H54 (cell line): ENCODE results near the gene ERBB2.

ENCODE experiments used
- DNase-seq: peaks from one replicate; pipeline ENCODE4 v3.0.0; 2011; ENCODE audit warnings: low spot score, mixed read lengths; ENCODE audit not compliant: insufficient read length
- FAIRE-seq: peaks from 3 replicates; lab custom pipeline; 2011; peaks lifted over from hg19 to GRCh38; lab: Jason Lieb, UNC
- POLR2A ChIP-seq: IDR thresholded peaks from 2 replicates; pipeline ENCODE4 v1.6.1; 2011; ENCODE audit warnings: low read depth, mild to moderate bottlenecking, low read length

The ERBB2 gene

DNA sequence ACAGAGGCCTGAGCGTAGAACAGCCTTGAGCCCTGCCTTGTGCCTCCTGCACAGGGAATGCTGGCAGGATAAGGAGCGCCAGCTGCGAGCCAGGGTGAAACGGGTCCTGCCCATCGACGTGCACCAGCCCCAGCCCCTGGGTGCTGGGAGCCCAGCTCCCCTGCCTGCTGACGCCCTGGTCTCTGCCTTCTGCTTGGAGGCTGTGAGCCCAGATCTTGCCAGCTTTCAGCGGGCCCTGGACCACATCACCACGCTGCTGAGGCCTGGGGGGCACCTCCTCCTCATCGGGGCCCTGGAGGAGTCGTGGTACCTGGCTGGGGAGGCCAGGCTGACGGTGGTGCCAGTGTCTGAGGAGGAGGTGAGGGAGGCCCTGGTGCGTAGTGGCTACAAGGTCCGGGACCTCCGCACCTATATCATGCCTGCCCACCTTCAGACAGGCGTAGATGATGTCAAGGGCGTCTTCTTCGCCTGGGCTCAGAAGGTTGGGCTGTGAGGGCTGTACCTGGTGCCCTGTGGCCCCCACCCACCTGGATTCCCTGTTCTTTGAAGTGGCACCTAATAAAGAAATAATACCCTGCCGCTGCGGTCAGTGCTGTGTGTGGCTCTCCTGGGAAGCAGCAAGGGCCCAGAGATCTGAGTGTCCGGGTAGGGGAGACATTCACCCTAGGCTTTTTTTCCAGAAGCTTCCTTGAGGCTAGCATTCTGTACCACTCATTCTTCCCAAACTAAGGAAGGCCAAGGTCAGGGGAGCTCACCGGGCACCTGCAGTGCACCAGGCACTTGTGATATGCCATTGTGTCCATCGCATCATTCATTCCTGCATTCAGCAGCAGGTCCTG is 29.7 kb upstream of the ERBB2 start:
- FAIRE-seq (no peak), DNase-seq (no peak)
- TF ChIP-seq POLR2A = no peak

DNA sequence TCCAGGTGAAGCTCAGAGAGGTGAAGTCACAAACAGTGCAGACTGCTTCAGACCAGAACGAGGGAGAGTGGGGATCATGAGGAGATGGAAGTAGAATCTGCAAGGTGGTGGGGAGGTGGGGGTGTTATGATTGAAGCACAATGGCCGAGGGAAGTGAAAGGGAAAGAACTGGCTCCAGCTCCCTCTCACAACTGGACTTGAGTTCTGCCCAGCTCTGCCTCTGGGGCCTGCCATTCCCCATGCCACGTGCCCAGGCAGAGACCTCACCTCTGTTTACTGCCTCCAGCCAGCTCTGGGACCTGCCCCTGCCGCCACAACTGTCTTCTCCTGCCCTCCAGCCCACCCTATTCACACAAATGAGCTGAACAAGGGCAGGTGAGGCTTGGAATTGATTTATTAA is 29.1 kb upstream of the ERBB2 start:
- no peak for TF ChIP-seq POLR2A
- FAIRE-seq = no peak
- DNase-seq = no peak

DNA sequence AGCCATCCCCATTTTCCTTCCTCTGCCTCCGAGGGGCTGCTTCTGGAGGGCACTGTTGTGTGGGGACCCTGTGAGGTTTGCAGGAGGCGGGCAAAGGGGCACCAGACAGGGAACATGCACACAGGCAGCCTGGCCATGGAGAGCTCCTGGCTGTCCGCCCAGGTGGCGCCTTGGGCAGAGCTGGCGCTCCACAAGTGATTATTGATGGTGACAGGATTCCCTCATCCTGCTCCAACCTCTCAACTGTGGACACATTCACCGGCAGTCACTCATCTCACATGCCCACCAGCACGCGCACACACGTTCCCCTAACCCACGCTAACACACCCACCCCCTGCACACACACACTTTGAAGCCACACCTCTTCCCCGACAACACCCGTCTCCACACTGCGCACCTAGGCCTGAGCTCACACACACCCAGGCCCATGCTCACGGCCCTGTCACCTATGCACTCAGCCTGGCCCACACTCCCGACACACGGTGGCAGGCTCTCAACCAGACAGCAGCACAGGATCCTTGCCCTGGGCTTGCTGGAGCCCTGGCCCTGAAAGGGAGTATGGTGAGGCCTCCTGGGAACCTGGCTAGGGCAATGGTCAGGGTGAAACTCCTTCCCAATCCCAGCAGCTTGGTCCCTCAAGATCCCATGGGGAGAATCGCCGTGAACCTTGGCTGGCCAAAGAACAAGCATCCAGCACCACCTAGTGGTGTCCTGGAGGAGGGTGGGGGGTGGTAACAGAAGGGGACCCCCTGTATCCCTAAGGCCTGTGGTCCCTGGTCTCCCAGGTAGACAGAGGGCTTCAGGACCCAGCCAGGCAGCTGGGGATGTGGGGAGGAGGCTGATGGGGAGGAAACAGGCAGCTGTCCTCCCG is 28.0 kb upstream of the ERBB2 start:
- no peak for FAIRE-seq
- DNase-seq = no peak
- no peak for TF ChIP-seq POLR2A

DNA sequence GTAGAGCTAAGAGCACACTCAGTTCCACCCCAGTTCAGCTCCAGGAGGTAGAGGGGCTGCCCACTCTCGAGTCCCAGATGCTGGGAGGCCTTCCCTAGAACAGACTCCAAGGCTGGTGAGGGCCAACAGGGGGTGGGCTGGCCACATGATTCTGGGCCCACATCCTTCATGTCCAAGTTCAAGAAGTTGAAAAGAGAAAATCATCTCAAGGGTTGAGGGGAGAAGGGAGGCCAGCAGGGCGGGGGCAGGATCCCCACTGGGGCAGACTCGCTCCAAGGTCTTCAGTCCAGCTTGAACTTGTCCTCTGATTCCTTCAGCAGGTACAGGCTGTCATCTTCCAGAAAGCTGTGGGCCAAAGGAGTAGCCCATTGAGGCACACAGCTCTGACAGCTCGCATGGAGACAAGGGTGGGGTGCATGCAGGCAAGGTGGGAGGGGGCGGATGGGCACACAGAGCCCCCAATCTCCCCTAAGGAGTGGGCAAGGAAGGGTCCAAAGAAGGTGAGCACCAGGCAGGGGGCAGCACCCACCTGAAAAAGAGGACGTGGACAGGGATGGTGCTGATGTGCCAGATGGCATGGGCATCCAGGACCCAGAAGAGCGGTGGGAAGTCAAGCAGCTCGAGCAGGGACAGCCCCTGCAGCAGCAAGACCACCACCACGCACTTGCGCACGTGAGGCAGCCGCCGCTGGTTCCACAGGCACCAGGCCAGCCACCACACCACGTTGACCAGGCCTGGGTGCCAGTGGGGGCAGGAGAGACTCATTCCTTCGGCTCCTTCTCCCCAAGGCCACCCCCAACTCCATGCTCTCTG is 27.1 kb upstream of the ERBB2 start:
- FAIRE-seq (no peak), DNase-seq (no peak)
- TF ChIP-seq POLR2A = no peak

DNA sequence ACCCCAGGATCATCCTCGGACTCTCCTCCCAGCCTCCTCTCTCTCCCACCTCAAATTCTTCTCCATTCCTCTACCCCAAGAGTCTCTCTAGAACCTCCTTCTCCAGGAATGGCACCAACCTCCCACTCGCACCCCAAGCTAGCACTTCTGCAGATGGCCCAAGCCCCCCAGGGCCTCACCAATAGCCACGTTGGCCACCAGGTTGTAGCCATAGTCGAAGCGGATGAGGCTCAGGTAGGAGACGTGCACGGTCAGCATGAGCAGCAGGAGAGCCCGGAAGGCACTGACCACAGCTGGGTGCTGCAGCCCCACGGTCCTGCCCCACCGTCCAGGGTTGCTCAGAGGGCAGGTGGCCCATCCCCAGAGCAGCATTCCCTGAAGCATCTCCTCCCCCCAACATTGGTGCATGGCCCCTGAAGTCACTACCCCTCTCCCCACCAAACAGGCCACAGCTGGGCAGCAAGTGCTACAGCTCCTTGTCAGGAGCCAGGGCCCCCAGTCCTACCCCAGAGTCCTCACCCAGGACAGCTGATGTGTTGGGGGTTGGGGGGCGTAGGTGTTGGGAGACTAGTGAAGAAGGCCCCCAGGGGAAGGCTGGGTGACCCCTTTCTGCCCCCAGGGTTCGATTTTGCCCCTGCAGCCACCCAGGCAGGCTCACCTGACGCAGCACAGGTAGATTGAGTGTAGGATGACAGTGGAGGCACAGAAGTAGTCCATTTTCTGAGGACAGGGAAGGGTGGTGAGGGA is 26.4 kb upstream of the ERBB2 start:
- no peak for FAIRE-seq
- no peak for DNase-seq
- no peak for TF ChIP-seq POLR2A

DNA sequence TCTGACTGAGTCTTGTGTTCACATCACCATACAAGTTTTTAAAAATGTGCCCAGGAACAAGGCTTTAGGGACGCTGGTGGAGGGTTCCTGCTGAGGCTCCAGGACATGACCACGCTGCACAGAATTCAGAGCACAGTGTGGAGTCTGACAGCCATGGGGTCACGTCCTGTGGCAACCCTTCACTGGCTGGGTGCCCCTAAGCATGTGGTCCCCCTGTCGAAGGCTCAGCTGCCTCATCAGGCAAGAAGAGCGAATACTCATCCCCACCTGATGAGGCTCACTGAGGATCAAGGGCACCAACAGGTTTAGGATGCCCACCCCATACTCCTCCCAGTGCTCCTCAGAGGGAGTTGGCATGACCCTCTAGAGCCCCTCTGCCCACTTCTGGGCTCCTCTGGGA is 25.7 kb upstream of the ERBB2 start:
- no peak for DNase-seq
- no peak for FAIRE-seq
- TF ChIP-seq POLR2A = no peak

DNA sequence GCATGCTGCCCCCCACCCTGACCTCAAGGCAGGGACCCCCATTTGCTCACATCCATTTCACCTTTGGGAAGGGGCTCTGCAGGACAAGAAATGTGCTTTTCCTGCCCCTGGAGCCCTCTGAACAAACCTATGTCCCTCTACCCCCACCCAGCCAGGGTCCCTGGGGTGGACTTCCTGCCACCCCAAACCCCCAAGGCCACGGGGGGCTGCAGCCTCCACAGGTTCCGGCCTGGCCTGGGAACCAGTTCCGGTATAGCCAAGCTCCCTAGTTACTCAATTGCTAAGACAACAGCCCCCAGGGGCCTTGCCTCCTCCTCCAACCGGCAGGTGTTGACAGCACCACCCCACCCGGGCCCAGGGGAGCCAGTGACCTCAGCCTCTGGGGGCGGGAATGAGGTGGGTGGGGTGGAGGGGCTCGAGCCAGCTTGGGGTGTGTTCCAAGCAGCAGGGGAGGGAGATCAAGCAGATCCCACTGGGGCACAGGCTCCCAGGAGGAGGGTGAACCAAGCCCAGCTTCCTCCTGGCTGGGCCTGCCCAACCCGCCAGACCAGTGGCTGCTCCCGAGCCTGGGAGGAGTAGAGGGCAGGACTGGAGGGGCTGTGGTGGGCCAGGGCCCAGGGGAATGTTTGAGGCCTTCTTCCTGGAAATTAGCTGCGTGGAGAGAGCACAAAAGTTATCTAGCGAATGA is 25.0 kb upstream of the ERBB2 start:
- no peak for DNase-seq
- FAIRE-seq = no peak
- no peak for TF ChIP-seq POLR2A

DNA sequence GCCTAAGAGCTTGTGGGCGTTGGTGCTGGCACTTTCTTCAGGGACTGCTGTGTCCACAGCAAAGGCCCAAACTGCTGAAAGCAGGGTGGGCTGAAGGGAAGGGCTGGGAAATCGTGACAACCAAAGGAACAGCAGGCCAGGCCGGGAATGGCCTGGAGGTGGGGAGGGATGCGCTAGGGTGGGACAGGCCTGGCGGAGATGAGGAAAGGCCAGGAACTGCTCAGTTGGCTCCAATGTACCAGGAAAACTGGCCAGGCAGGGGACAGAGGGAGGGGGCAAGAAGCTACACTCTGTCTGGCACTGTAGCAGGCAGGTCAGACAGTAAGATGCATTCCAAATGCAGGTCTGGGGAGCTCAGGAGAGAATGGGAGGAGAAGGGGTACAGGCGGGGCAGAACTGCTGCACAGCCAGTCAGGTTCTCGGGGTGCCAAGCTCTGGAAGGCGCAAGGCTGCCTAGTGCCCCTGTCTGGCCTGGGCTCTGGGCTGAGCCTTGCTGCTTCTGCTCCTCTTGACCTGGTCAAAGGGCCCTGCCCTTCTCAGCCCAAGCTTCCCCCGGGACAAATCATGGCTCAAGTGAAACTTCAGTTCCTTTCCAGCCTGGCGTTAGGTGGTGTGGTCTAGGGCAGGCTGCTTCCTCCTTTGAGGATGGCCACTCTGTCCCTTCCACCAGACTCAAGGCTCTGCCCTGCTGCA is 24.3 kb upstream of the ERBB2 start:
- DNase-seq = no peak
- FAIRE-seq = no peak
- TF ChIP-seq POLR2A = no peak

DNA sequence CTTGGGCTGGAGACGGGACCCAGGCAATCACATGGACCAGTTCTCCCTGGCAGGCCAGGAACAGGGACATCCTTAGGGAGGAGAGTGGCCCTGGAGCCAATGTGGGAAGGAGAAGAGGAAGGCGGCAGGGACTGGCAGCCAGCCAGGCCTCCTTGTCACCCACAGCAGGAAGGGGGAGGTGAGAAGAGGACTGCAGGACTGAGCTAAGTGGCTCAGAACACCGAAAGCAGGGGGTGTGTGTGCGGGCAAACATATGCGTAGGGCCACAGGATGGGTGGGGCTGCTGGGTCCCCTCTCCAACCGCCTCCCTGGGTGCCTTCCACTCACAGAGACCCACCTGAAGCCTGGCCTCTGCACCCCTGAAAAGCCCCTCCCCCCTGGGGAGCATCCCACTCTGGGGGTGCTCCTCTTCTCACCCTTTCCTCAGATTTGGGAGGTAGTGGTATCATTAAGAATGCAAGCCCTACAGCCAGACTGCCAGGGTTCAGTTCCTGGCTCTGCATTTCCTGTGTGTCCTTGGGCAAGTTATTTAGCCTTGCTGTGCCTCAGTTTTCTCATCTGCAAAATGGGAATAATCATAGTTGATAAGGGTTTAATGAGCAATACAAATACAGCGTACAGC is 23.6 kb upstream of the ERBB2 start:
- DNase-seq = no peak
- no peak for TF ChIP-seq POLR2A
- no peak for FAIRE-seq

DNA sequence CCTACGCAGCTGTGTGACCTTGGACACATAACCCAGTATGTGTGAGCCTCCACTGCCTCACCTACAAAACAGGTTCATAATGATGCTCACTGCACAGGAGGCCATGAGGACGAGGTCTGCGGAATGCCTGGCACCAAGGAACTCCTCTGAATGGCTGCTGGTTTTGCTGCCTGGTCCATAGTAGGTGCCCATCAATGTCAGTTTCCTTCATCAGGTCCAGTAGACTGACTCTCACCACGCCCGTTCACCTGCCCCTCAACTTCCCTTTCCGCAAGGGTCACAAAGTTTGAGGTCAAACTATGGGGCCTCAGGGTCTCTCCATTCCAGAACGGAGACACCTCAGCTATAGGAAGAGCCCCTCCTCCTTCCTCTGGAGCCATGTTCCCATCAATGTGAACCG is 22.8 kb upstream of the ERBB2 start:
- DNase-seq (no peak), FAIRE-seq (no peak)
- TF ChIP-seq POLR2A = no peak

DNA sequence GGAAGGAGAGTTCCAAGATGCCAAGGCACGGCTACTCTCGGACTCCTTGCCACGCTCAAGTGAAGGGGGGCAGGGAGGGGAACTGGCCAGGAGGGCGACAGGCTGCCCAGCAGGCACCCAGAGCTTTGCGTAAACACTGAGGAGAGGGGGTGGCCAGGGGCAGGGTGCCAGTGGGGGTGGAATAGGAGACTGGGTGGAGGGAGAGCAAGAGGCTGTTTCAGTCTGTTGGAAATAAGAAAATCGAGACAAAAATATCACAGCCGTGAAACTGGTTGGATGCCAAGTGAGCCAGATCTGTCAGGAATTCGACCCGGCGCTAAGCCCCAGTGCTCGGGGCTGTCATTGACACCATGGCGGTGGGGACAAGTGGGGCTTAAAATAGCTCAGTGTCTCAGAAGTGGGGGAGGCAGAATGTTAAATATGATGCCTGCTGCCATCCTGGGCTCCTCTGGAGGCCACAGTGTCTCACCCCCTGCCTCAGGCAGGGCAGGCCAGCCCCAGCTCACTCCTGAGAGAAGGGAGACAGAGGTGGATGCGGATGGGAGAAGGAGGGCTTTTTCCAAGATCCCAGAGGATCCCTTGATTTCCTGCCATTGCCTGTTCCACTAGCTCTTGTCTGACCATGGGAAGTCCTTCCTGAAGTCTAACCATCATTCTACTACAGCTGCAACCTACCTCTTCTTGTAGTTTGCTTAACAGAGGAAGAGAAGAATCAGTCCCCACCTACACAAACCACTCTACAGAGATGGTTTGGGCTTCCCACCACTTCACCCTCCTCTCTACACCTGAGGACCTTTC is 22.1 kb upstream of the ERBB2 start:
- no peak for TF ChIP-seq POLR2A
- FAIRE-seq (no peak), DNase-seq (no peak)
